GF-D8 (cell line): ENCODE results near the gene MB.

Experiments used
- DNase-seq: peaks from one replicate; lab custom pipeline; 2025; lab: John Stamatoyannopoulos, UW

MB gene

GRCh38 chr22:35572556-35572955, 44.6 kb downstream of the MB start:
- DNase-seq, result no peak

- DNase-seq, result no peak
Measured at GRCh38 chr22:35570686-35571194, 46.4 kb downstream of the MB start.

DNA sequence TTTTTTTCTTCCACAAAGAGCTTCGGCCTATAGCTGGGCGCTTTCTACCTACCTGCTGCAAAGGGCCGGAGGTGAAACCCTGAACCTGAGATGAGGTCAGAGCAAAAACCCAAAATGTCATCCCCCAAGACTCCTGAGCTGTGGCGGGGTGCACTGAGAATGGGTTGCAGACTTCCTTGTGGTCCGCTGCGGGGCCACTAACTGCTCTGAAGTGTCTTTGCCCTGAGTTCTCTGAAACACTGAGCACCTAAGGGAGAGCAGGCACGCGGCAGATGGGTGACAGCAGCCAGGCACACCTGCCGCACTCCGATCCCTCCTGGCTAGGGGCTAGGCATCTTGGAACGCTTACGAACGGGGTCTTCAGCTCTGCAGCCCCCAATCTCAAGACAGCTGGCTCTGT, 47.2 kb downstream of the MB start:
- no peak for DNase-seq

- DNase-seq, result no peak
Measured at GRCh38 chr22:35568751-35569739, 48.1 kb downstream of the MB start.

DNA sequence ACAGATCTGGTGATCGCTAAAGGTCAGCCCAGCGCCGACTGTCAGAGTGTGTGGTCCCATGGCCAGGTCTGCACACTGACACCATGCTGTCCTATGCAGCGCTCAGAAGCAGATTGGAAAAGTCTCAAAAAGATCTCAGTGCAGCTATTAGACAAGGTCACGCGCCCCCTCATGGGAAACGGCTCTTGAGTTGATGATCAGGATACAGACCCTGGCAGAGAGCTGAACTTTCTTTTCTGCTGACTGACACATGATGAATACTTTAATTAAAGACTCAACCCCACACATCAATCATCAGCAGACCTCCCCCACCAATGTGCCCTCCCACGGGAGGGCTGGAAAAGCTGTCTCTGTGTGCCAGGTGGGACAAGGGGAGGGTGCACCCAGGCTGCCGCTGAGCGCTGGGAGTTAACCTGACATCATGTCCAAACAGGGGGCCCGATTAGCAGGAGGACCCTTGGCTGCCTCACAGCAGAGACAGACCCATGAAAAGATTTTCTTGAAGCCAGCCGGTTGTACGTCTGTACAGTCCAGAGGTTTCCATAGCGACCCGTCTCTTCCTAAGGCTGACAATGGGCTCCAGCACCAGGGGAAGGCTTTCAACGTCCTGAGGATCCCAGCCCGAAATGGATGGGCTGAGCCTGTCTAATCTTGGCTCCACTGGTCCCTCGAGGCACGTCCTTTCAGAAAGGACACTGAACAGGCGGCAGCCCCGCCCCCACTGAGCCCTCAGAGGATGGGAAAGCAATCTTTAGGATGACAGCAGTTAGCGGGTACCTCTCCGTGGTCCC, 49.6 kb downstream of the MB start:
- no peak for DNase-seq

- no peak for DNase-seq
Measured at GRCh38 chr22:35564975-35565867, 51.9 kb downstream of the MB start.

DNA sequence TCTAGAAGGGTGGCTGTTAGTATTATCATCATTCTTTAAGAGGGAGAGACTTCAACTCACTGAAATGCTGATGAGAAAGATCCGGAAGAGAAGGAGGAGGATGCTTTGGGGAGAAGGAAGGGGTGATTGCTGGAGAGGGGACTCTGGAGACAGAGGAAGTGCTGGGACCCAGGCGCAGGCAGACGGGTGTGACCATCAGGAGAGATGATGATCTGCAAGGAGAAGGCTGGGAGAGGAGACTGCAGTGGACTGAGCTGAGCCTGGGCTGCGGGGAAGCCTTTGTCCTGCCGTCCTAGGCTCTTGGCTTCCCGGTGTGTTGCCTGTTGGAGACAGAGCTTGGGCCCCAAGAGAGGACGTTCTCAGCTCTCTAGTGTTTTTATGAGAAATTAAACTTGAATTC, 53.9 kb downstream of the MB start:
- no peak for DNase-seq

GRCh38 chr22:35561796-35562526, 55.2 kb downstream of the MB start:
- no peak for DNase-seq

GRCh38 chr22:35560824-35561223, 56.3 kb downstream of the MB start:
- DNase-seq, result no peak

DNA sequence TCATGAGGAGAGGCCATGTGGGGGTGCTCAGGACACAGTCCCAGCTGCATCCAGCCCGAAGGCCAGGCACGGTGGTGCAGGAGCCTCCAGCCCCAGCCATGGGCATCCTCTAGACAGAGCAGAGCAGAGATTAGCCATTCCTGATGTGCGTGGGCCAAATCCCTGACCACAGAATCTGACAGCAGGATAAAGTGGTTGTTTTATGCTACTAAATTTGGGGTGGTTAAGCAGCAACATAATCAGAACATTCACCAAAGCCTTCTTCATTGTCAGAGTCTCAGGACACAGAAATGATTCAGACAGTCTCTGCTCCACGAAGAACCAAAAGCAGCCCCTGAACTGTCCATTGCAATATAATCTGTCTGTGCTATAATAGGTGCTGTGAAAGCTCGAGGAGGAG, 56.8 kb downstream of the MB start:
- no peak for DNase-seq

DNA sequence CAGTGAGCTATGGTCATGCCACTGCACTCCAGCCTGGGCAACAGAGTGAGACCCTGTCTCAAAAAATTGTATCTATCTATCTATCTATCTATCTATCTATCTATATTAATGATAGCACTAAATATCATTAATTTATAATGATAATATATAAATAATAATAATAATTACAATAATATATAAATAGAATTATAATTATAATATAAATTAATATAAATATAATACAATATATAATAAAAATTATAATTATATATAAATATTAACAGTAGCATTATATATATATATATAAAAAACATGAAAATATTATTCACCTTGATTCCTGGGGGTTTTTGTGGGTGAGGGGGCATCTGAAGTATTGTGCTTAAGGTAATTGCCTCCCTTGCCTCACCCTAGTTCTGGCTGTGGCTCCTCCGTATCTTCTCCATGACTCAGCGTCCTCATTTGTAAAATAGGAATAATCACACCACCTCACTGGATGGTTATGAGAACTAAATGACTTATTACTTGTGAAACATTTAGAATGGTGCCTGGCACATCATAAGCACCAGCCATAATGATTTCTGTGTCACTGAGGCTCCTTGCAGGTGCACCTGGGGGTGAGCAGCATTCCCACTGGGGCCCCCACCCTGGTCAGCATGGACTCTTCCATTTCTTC, 57.6 kb downstream of the MB start:
- DNase-seq, result no peak

DNA sequence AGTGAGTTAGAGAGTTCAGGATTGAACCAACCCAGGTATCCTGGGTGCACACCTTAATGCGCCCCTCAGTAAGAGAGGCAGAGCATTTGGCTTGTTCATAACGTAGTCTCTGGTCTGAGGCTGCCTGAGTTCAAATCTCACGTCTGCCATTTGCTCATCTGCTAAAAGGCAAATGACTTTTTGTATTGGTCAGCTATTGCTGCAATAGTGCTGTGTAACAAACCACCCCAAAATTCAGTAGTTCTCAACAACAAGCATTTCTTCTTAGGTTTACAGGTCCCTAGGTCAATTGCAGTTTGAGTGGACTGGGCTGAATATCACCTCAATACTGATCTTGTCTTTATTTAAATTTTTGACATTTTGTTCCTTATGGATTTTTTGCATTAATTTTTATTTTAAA, 58.4 kb downstream of the MB start:
- DNase-seq, result no peak

DNA sequence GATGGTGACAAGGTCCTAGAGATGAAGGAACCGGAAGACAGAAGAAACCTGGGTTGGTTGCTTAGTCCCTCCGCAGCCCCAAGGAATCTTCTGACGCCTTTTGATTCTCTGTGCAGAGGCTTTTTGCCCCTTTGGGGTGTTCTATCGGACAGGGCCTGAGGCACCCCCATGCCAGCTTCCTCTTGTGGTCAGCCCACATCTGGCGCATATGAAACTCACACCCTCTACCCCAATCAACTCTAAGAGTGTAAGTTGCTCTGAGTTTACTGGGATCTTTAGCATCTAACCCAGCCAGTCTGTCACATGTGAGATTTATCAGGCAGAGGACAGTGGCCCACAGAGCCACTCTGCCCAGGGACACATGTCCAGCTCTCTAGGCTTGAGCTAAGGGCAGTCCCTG, 59.1 kb downstream of the MB start:
- no peak for DNase-seq
